B cell (primary cell): ENCODE data around the gene LRRC40. TPM values are rescaled to one million over a fixed set of nuclear protein-coding genes. Genes with fewer than 3 reads are reported as not detected.

Source experiments
- ATAC-seq: fragments of 200-7000 bp; cut with Tn5 transposase; one replicate; pipeline ENCODE4 v1.10.0; 2021; ENCODE audit warnings: low read depth, mild to moderate bottlenecking, moderate number of reproducible peaks, moderate library complexity
- CTCF ChIA-PET: fragments of 350-600 bp; sonication (Branson Sonifier 250); formaldehyde crosslinking; loops from one replicate; lab custom pipeline; 2021; ENCODE audit warnings: antibody characterized with exemption, inconsistent platforms; lab: Charles Lee
- POLR2A ChIA-PET: fragments of 350-600 bp; sonication (Branson Sonifier 250); formaldehyde crosslinking; loops from one replicate; lab custom pipeline; 2021; ENCODE audit warnings: antibody characterized with exemption; lab: Charles Lee
- DNase-seq: peaks from one replicate; pipeline ENCODE4 v3.0.0; 2013
- H2AFZ ChIP-seq: 2 replicates; pipeline ENCODE4 v1.6.1; 2012; ENCODE audit warnings: mild to moderate bottlenecking, low read depth, low read length; ENCODE audit not compliant: insufficient read depth, poor library complexity, severe bottlenecking
- H3K27ac ChIP-seq, 2 donors: 1 replicate in 1 of 2; 2 replicates in 1 of 2; pipeline ENCODE4 v1.5.1; 2012 to 2013; ENCODE audit warnings: low read length in 2 of 2, mild to moderate bottlenecking in 2 of 2, moderate library complexity in 1 of 2
- H3K27me3 ChIP-seq, 4 experiments: fragments of 200-600 bp in 1 of 4; sonication (generic) in 1 of 4; replicated peaks in 1 of 4; 1 replicate in 2 of 4; 2 replicates in 2 of 4; pipeline versions ENCODE4 v1.6.1 to v1.7.0; 2013 to 2016; ENCODE audit warnings: low read length in 3 of 4, mild to moderate bottlenecking in 2 of 4, mixed read lengths in 1 of 4, moderate library complexity in 1 of 4; ENCODE audit not compliant: insufficient read depth in 4 of 4, control insufficient read depth in 3 of 4; ENCODE audit errors: control extremely low read depth in 1 of 4
- H3K36me3 ChIP-seq, 2 experiments: replicated peaks in 1 of 2; 1 replicate in 1 of 2; 2 replicates in 1 of 2; pipeline versions ENCODE4 v1.6.1 to v1.7.1; 2013; ENCODE audit warnings: low read length in 1 of 2; ENCODE audit not compliant: insufficient read depth in 2 of 2, control insufficient read depth in 1 of 2; ENCODE audit errors: control extremely low read depth in 1 of 2, extremely low read depth in 1 of 2
- H3K4me1 ChIP-seq, 2 donors: fragments of 200-600 bp in 1 of 2; sonication (generic) in 1 of 2; 1 replicate in 1 of 2; 2 replicates in 1 of 2; pipeline versions ENCODE4 v1.5.1 to v1.6.1; 2013 to 2017; ENCODE audit warnings: low read length in 2 of 2; ENCODE audit not compliant: control insufficient read depth in 2 of 2, insufficient read depth in 2 of 2
- H3K4me2 ChIP-seq: replicated peaks from 2 replicates; pipeline ENCODE3; 2012; ENCODE audit warnings: mild to moderate bottlenecking, low read depth, low read length; ENCODE audit not compliant: poor library complexity, severe bottlenecking
- H3K4me3 ChIP-seq, 5 experiments: fragments of 200-600 bp in 1 of 5; sonication (generic) in 1 of 5; 1 replicate in 3 of 5; 2 replicates in 2 of 5; pipeline versions ENCODE4 v1.5.1 to v1.7.0; 2011 to 2016; ENCODE audit warnings: low read length in 4 of 5, mild to moderate bottlenecking in 4 of 5, low read depth in 2 of 5, control low read depth in 1 of 5, moderate library complexity in 1 of 5; ENCODE audit not compliant: insufficient read depth in 1 of 5; ENCODE audit errors: control extremely low read depth in 1 of 5, extremely low read depth in 1 of 5
- H3K79me2 ChIP-seq: fragments of 200-600 bp; sonication (generic); one replicate; pipeline ENCODE4 v1.6.0; 2016; ENCODE audit warnings: low read length; ENCODE audit not compliant: control insufficient read depth, insufficient read depth
- H3K9ac ChIP-seq: fragments of 200-600 bp; sonication (generic); 2 replicates; pipeline ENCODE4 v1.6.1; 2017; ENCODE audit warnings: mild to moderate bottlenecking, low read length, moderate library complexity
- H3K9me3 ChIP-seq, 3 donors: one replicate each; pipeline versions ENCODE4 v1.6.1 to v1.7.1; 2013; ENCODE audit warnings: low read length in 2 of 3; ENCODE audit not compliant: control insufficient read depth in 2 of 3, insufficient read depth in 1 of 3; ENCODE audit errors: control extremely low read depth in 1 of 3
- H4K20me1 ChIP-seq: 2 replicates; pipeline ENCODE4 v1.6.0; 2012; ENCODE audit warnings: mild to moderate bottlenecking, low read length; ENCODE audit not compliant: insufficient read depth, control insufficient read depth, poor library complexity, severe bottlenecking
- H3K27ac Mint-ChIP-seq: one replicate; pipeline ENCODE4 v1.8.0; 2021; ENCODE audit warnings: mixed read lengths
- H3K27me3 Mint-ChIP-seq: one replicate; pipeline ENCODE4 v1.8.0; 2021; ENCODE audit warnings: mixed read lengths
- H3K4me1 Mint-ChIP-seq: one replicate; pipeline ENCODE4 v1.8.0; 2021; ENCODE audit warnings: mixed read lengths
- H3K4me3 Mint-ChIP-seq: one replicate; pipeline ENCODE4 v1.8.0; 2021; ENCODE audit warnings: mixed read lengths
- H3K9me3 Mint-ChIP-seq: one replicate; pipeline ENCODE4 v1.8.0; 2022; ENCODE audit warnings: mixed read lengths; ENCODE audit not compliant: insufficient read depth
- EZH2 ChIP-seq: IDR thresholded peaks from 2 replicates; pipeline ENCODE4 v1.6.1; 2012; ENCODE audit warnings: borderline replicate concordance, low read depth, mild to moderate bottlenecking, moderate library complexity, low read length; ENCODE audit not compliant: insufficient read depth, poor library complexity, severe bottlenecking
- WGBS: methylation state at CpG from one replicate; pipeline ENCODE4 v1.1.5; 2013; ENCODE audit warnings: missing lambda C conversion rate; ENCODE audit not compliant: insufficient coverage; 5-methylcytosine and 5-hydroxymethylcytosine counted together
- intact Hi-C: fragments of 100-400 bp; cut with micrococcal nuclease; formaldehyde crosslinking; loops from one replicate; pipeline ENCODE4 v1.10.0; 2022
- polyA plus RNA-seq: library from polyadenylated mRNA; depleted of rRNA; stranded (reverse); fragments of >200 nt; gene quantifications from 2 replicates; pipeline ENCODE4 v1.2.3, GENCODE V29; 2012
- total RNA-seq, 2 donors: library from RNA; stranded (reverse); fragments of 120-200 nt in 1 of 2; gene quantifications; 1 replicate in 1 of 2; 2 replicates in 1 of 2; pipeline versions ENCODE4 v1.2.3 to v1.2.4, GENCODE V29; 2013 to 2022
- TF ChIP-seq, protein P1 (sequence below): fragments of 200-600 bp; IDR thresholded peaks from one replicate; pipeline ENCODE4 v1.8.0; 2022; ENCODE audit warnings: antibody characterized with exemption, mild to moderate bottlenecking

Gene LRRC40
- total and polyA plus RNA-seq, 2 donors (not counting 1 experiment from before 2014, with no cell fraction given) = 4.4 to 14.5 TPM

DNA sequence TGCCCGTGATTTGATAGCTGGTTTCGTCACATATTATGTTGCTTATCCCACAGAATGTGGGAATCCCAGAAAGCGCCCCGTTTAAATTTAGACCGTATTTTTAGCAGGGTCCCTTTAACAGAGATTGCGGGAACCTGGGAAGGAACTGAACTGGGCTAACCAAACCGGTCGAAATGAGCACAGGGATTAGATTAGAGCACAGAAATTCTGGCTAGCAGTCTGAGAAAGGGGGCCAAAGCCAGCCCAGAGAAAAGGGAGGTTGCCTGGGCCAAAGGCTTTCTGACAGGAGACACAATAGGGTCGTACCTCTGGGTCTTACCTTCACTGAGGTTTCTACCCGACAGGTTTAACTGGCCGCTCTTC, 327 bp downstream of the LRRC40 start:
- H3K27me3 ChIP-seq = no peaks in the 10 kb centered on the region
- WGBS = 0% methylated on average over 11 of the region's 11 CpGs
- H4K20me1 ChIP-seq = peaks cover 2% of the 10 kb centered on the region
- H3K4me2 ChIP-seq = peak overlapping the region; percentile 80
- H3K27ac Mint-ChIP-seq = peak overlapping the region; percentile 98
- peak overlapping the region; percentile 81 for H2AFZ ChIP-seq
- peaks cover 66% of the 10 kb centered on the region for H3K4me1 Mint-ChIP-seq
- peak overlapping the region; percentile 86 to 92 for H3K27ac ChIP-seq
- H3K79me2 ChIP-seq = peaks cover 89% of the 10 kb centered on the region
- POLR2A ChIA-PET = interaction anchor here (1.2 to 2.6 kb wide), 3 partner anchors 16 to 876 kb away, joined by 5 to 14 read pairs (median 11); partner anchors contain the start of genes CTH, SRSF11 and ZRANB2
- CTCF ChIA-PET = interaction anchor here (2.3 to 2.6 kb wide), 2 partner anchors 16 to 876 kb away, joined by 11 to 12 read pairs; partner anchors contain the start of genes SRSF11 and ZRANB2
- H3K9me3 ChIP-seq = no peaks in the 10 kb centered on the region
- intact Hi-C loops = loop anchor here (1.0 kb wide), 4 partner anchors 16 to 876 kb away; partner anchors contain the start of genes ANKRD13C, CTH, SRSF11 and ZRANB2
- H3K4me1 ChIP-seq = peaks cover 18 to 30% of the 10 kb centered on the region in 2 donors
- peak overlapping the region; percentile 83 for H3K9ac ChIP-seq
- TF ChIP-seq, protein P1, sequence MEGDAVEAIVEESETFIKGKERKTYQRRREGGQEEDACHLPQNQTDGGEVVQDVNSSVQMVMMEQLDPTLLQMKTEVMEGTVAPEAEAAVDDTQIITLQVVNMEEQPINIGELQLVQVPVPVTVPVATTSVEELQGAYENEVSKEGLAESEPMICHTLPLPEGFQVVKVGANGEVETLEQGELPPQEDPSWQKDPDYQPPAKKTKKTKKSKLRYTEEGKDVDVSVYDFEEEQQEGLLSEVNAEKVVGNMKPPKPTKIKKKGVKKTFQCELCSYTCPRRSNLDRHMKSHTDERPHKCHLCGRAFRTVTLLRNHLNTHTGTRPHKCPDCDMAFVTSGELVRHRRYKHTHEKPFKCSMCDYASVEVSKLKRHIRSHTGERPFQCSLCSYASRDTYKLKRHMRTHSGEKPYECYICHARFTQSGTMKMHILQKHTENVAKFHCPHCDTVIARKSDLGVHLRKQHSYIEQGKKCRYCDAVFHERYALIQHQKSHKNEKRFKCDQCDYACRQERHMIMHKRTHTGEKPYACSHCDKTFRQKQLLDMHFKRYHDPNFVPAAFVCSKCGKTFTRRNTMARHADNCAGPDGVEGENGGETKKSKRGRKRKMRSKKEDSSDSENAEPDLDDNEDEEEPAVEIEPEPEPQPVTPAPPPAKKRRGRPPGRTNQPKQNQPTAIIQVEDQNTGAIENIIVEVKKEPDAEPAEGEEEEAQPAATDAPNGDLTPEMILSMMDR = no peak
- no peak for TF ChIP-seq EZH2
- H3K4me3 ChIP-seq = peak overlapping the region; percentile 63 to 93 (median 91)
- no peaks in the 10 kb centered on the region for H3K27me3 Mint-ChIP-seq
- DNase-seq (no peak), ATAC-seq (peak; percentile 32)
- H3K4me3 Mint-ChIP-seq = peak overlapping the region; percentile 98
- H3K36me3 ChIP-seq = peaks cover 0 to 3% of the 10 kb centered on the region in 2 experiments
- no peaks in the 10 kb centered on the region for H3K9me3 Mint-ChIP-seq

DNA sequence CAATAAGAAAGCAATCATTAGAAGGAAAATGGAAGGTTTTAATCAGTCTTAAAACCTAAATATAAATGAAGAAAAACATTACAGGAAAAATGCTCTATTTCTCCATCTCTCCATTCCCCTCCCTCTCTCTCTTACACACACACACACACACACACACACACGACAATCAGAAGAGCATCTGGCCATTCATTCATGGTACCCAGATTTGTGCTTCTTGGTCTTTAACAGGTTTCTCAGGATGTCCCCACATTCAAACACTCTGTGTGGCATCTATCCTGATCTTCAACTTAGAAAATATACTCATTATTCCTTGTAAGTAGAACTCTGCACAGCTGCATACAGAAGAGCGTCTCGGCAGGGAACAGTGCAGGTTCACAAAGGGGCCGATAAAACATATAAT, 779 bp downstream of the LRRC40 start:
- TF ChIP-seq, protein P1 = no peak
- TF ChIP-seq EZH2 = no peak
- Mint-ChIP-seq H3K4me3 (peak overlapping the region; percentile 98), H3K4me1 (peaks cover 63% of the 10 kb centered on the region), H3K27ac (peak overlapping the region; percentile 98), H3K27me3 (no peaks in the 10 kb centered on the region), H3K9me3 (no peaks in the 10 kb centered on the region)
- intact Hi-C loops = no loop called here
- Histone ChIP-seq H3K4me3 (peak overlapping the region; percentile 63 to 93 (median 91)), H3K4me1 (peaks cover 18 to 30% of the 10 kb centered on the region in 2 donors), H2AFZ (peak overlapping the region; percentile 81), H4K20me1 (no peaks in the 10 kb centered on the region), H3K9ac (peak overlapping the region; percentile 83), H3K9me3 (no peaks in the 10 kb centered on the region), H3K27ac (peak overlapping the region in 1 of 2 donors; percentile 92), H3K79me2 (peaks cover 89% of the 10 kb centered on the region), H3K27me3 (no peaks in the 10 kb centered on the region), H3K36me3 (no peaks in the 10 kb centered on the region), H3K4me2 (peak overlapping the region; percentile 80)
- 0% methylated on average over 1 of the region's 4 CpGs for WGBS
- ATAC-seq (no peak), DNase-seq (no peak)
- ChIA-PET POLR2A (interaction anchor here (2.6 kb wide), 1 partner anchor 876 kb away, joined by 11 read pairs; the partner anchor contains the start of gene ZRANB2), CTCF (interaction anchor here (2.3 to 2.6 kb wide), 2 partner anchors 17 to 876 kb away, joined by 11 to 12 read pairs; partner anchors contain the start of genes SRSF11 and ZRANB2)
